Lower lobe of right lung (tissue), 2 donors: Measurements from ENCODE around the gene CAMSAP1. TPM values are rescaled to one million over a fixed set of nuclear protein-coding genes. Genes with fewer than 3 reads are reported as not detected.

Experiments
- ATAC-seq, 2 donors: fragments of 200-7000 bp; cut with Tn5 transposase; one replicate each; pipeline ENCODE4 v1.9.1; 2020 to 2022; ENCODE audit warnings: mild to moderate bottlenecking in 2 of 2, moderate library complexity in 2 of 2
- DNase-seq: peaks from one replicate; pipeline ENCODE4 v3.0.0-alpha.2; 2020
- H3K27ac ChIP-seq: fragments of 200-600 bp; one replicate; pipeline ENCODE4 v1.8.0; 2022
- H3K27me3 ChIP-seq: fragments of 200-600 bp; one replicate; pipeline ENCODE4 v1.8.0; 2022; ENCODE audit warnings: low read depth
- H3K36me3 ChIP-seq: fragments of 200-600 bp; one replicate; pipeline ENCODE4 v1.8.0; 2022; ENCODE audit warnings: mild to moderate bottlenecking
- H3K4me1 ChIP-seq: fragments of 200-600 bp; one replicate; pipeline ENCODE4 v1.8.0; 2022
- H3K4me3 ChIP-seq: fragments of 200-600 bp; one replicate; pipeline ENCODE4 v1.8.0; 2022; ENCODE audit warnings: mild to moderate bottlenecking
- H3K9me3 ChIP-seq: fragments of 200-600 bp; one replicate; pipeline ENCODE4 v1.8.0; 2022
- intact Hi-C: fragments of 100-400 bp; cut with DNase I; formaldehyde crosslinking; loops from one replicate; pipeline ENCODE4 v1.11.0; 2022
- total RNA-seq: library from RNA; stranded (reverse); fragmentation: NEBNext Ultra II Directional; extraction: Animal tissue kit (Norgen Biotek cat#: 25700); gene quantifications from one replicate; pipeline ENCODE4 v1.2.1, GENCODE V29; 2021
- TF ChIP-seq, protein P1 (sequence below): fragments of 200-600 bp; IDR thresholded peaks from one replicate; pipeline ENCODE4 v1.8.0; 2022; ENCODE audit warnings: antibody characterized with exemption, mild to moderate bottlenecking
- donor health status: DM: no; HTN: yes; CAD: no; lungs with severe emphysema.

CAMSAP1 gene
- total RNA-seq, 1 donor from 2014 or later: 34.4 TPM

DNA sequence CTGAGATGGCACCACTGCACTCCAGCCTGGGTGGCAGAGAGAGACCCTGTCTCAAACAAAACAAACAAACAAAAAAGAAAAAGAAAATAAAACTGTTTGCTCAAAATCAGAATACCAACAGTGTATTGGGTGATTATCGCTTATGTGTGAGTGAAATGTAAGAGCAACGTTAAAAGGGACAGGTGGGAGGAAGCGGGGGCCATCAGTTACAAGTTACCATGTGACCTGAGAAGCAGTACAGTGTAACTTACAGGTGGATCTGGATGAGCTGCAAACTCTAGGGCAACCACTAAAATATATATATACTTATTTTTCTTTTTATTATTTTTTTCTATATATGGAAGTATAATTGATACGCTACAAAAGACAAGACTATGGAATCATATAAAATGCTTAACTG lies 112.0 kb downstream of the CAMSAP1 start:
- TF ChIP-seq, protein P1, sequence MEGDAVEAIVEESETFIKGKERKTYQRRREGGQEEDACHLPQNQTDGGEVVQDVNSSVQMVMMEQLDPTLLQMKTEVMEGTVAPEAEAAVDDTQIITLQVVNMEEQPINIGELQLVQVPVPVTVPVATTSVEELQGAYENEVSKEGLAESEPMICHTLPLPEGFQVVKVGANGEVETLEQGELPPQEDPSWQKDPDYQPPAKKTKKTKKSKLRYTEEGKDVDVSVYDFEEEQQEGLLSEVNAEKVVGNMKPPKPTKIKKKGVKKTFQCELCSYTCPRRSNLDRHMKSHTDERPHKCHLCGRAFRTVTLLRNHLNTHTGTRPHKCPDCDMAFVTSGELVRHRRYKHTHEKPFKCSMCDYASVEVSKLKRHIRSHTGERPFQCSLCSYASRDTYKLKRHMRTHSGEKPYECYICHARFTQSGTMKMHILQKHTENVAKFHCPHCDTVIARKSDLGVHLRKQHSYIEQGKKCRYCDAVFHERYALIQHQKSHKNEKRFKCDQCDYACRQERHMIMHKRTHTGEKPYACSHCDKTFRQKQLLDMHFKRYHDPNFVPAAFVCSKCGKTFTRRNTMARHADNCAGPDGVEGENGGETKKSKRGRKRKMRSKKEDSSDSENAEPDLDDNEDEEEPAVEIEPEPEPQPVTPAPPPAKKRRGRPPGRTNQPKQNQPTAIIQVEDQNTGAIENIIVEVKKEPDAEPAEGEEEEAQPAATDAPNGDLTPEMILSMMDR: no peak
- no peaks in the 10 kb centered on the region for H3K4me1 ChIP-seq
- H3K27me3 ChIP-seq: no peaks in the 10 kb centered on the region
- H3K36me3 ChIP-seq: no peaks in the 10 kb centered on the region
- no peak for ATAC-seq
- no peak overlapping the region for H3K4me3 ChIP-seq
- no peaks in the 10 kb centered on the region for H3K9me3 ChIP-seq
- H3K27ac ChIP-seq: no peak overlapping the region
- DNase-seq: no peak
- intact Hi-C loops: no loop called here

DNA sequence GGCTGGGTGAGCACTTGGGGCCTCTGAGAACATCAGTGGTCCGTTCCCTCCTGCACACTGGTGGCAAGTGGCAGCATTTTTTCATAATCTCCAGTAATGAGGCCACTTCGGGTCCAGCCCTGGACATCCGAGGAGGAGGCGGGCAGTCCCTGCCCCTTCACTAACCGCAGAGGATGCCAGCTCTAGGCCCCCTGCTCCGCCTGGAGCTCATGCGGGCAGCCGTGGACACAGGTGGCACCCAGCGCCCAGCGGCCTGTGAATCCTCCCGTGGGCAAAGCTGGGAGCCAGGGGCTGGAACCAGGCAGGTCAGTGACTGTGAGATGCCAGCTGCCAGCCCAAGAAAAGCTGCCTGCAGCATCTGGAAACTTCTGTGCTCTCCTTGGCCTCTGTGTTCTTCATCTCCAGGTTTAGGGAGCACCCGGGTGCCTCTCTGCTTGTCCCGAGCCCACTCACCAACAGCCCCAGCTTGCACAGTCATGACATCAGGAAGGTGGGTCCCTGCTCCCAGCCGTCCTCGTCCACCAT lies 112.9 kb downstream of the CAMSAP1 start:
- ATAC-seq (no peak), DNase-seq (no peak)
- TF ChIP-seq, protein P1: no peak
- H3K36me3 ChIP-seq: no peaks in the 10 kb centered on the region
- no peaks in the 10 kb centered on the region for H3K4me1 ChIP-seq
- no peaks in the 10 kb centered on the region for H3K27me3 ChIP-seq
- intact Hi-C loops: no loop called here
- H3K4me3 ChIP-seq: no peak overlapping the region
- H3K27ac ChIP-seq: no peak overlapping the region
- H3K9me3 ChIP-seq: no peaks in the 10 kb centered on the region

DNA sequence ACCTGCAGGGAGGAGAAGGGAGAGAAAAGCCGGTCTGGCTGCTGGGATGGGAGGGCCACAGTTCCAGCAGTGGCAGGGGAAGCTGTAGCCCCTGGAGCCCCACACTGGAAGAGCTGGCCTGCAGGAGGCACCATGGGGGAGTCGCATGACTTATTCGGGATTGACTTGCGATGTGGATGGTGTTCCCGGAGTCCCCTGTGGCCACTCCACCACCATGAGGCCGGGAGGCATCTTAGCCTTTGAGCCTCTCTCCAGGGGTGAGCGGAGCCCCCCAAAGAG lies 113.3 kb downstream of the CAMSAP1 start:
- TF ChIP-seq, protein P1: no peak
- H3K9me3 ChIP-seq: no peaks in the 10 kb centered on the region
- DNase-seq: no peak
- intact Hi-C loops: no loop called here
- no peaks in the 10 kb centered on the region for H3K4me1 ChIP-seq
- no peak for ATAC-seq
- no peak overlapping the region for H3K4me3 ChIP-seq
- H3K27me3 ChIP-seq: no peaks in the 10 kb centered on the region
- H3K27ac ChIP-seq: no peak overlapping the region
- no peaks in the 10 kb centered on the region for H3K36me3 ChIP-seq

DNA sequence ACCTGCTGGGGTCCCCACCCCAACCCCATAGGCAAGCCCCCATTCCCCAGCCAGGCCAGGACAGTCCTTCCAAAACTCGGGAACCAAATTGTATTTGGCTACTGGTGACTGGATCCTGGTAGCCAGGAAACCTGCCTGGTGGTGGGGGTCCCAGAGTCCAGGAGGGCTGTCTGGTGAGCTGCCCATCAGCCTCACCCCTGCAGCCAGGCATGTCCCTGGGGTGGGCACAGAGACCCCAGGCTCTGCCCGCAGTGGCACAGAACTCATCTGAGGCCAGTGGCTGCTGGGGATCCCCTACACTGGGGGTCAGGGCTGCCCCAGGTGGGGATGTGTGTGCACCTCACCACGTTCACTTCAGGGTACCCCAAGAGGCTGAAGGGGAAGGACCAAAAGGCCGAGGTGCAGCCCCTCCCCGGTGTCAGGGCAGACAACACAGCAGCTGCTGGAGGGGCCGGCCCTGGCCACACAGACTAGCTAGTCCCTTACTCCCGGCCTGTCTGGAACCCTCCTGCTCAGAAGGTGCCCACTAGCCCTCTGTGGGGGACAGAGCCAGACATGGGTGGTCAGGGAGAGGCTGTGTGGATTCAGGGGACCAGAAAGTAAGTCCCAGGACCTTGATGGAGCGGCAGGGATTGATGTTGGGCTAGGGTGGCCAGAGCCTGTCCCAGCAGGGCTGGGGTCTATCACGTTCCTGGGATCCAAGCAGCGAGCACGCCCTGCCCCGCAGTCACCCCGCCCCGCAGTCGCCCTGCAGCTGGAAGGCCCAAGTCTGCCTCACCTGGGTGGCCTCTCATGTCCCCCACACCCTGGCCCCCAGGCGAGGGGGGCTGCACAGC lies 113.9 kb downstream of the CAMSAP1 start:
- DNase-seq: no peak
- intact Hi-C loops: no loop called here
- TF ChIP-seq, protein P1: no peak
- no peak overlapping the region for H3K27ac ChIP-seq
- H3K4me3 ChIP-seq: no peak overlapping the region
- H3K27me3 ChIP-seq: no peaks in the 10 kb centered on the region
- H3K36me3 ChIP-seq: no peaks in the 10 kb centered on the region
- no peaks in the 10 kb centered on the region for H3K9me3 ChIP-seq
- no peaks in the 10 kb centered on the region for H3K4me1 ChIP-seq
- no peak for ATAC-seq

DNA sequence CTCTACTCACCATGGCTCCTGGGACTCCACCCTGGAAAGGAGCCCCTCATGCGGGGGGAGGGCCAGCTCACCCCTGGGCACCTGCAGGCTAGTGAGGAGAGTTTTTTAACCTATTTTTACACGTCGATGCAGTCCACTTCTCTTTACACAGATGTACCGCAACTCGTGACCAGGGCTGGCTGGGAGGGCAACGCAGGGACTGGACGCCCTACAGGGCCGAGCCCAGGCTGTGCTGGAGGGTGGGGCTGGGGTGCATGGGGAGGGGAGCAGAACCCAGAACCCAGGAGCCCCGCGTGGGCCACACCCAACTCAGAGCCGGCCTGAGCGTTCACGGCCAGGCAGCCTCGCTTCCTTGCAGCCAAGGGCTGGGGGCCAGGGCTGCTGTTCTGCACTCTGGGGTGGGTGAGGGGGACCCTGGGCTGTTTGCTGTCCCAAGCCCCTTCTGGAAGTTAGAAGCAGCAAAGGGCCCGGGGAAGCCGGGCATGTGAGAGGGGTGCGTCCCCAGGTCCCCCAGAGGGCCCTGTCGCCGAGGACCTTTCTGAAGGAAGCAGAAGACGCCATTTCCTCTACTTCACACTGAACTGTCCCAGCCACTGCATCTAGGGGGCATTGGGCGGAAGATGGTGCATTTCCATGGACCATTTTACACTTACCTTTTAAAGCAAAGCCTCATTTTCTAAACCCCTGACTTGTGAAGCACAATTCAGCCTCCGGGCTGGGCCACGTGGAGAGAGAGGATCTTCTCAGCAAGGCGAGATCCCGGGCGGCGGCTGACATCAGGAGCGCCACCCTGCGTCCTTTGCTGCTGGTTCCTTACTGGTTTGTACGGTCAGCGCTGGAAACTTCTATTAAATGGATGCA lies 114.8 kb downstream of the CAMSAP1 start:
- intact Hi-C loops: no loop called here
- TF ChIP-seq, protein P1: no peak
- Histone ChIP-seq H3K9me3 (no peaks in the 10 kb centered on the region), H3K27ac (no peak overlapping the region), H3K27me3 (no peaks in the 10 kb centered on the region), H3K4me3 (no peak overlapping the region), H3K36me3 (no peaks in the 10 kb centered on the region), H3K4me1 (no peaks in the 10 kb centered on the region)
- DNase-seq (no peak), ATAC-seq (no peak)
